ENCODE data around the gene P2RY8.
"Not testable (repeated sequence)": the region's sequence is repeated elsewhere in the genome, so short reads cannot be mapped to it uniquely, and the experiment has no call there.

P2RY8 gene

GRCh38 chrX:1444561-1445500 lies 92.2 kb downstream of the P2RY8 start:
- no peak for DNase-seq (ENCODE audit: low read depth in 1 of 2, low spot score in 1 of 2)
- in situ Hi-C loops (cut with HindIII; ENCODE audit: low pct_unique_long_range_greater_than_20kb, low sequenced_read_pairs), result no loop called here
- TF ChIP-seq JUND (IDR thresholded peaks at IDR 0.05; ENCODE audit: low read depth), result no peak

GRCh38 chrX:1443496-1444075 lies 93.4 kb downstream of the P2RY8 start:
- no peak for TF ChIP-seq JUND (IDR thresholded peaks at IDR 0.05; ENCODE audit: low read depth)
- DNase-seq (ENCODE audit: low read depth in 1 of 2, low spot score in 1 of 2), result no peak
- in situ Hi-C loops (cut with HindIII; ENCODE audit: low pct_unique_long_range_greater_than_20kb, low sequenced_read_pairs), result no loop called here

- TF ChIP-seq JUND (IDR thresholded peaks at IDR 0.05; ENCODE audit: low read depth), result no peak
- DNase-seq (ENCODE audit: low read depth in 1 of 2, low spot score in 1 of 2), result no peak
- in situ Hi-C loops (cut with HindIII; ENCODE audit: low pct_unique_long_range_greater_than_20kb, low sequenced_read_pairs), result no loop called here
Observed at GRCh38 chrX:1442724-1443367, 94.1 kb downstream of the P2RY8 start.

- in situ Hi-C loops (cut with HindIII; ENCODE audit: low pct_unique_long_range_greater_than_20kb, low sequenced_read_pairs), result no loop called here
- TF ChIP-seq JUND (IDR thresholded peaks at IDR 0.05; ENCODE audit: low read depth), result no peak
- no peak for DNase-seq (ENCODE audit: low read depth in 1 of 2, low spot score in 1 of 2)
Observed at GRCh38 chrX:1442016-1442665, 94.8 kb downstream of the P2RY8 start.

- in situ Hi-C loops (cut with HindIII; ENCODE audit: low pct_unique_long_range_greater_than_20kb, low sequenced_read_pairs), result no loop called here
- no peak for TF ChIP-seq JUND (IDR thresholded peaks at IDR 0.05; ENCODE audit: low read depth)
- DNase-seq (ENCODE audit: low read depth in 1 of 2, low spot score in 1 of 2), result no peak
Observed at GRCh38 chrX:1440506-1440905, 96.5 kb downstream of the P2RY8 start.

GRCh38 chrX:1435241-1435895 lies 101.6 kb downstream of the P2RY8 start:
- DNase-seq (ENCODE audit: low read depth in 1 of 2, low spot score in 1 of 2), result no peak
- TF ChIP-seq JUND (IDR thresholded peaks at IDR 0.05; ENCODE audit: low read depth), result no peak
- in situ Hi-C loops (cut with HindIII; ENCODE audit: low pct_unique_long_range_greater_than_20kb, low sequenced_read_pairs), result no loop called here

- in situ Hi-C loops (cut with HindIII; ENCODE audit: low pct_unique_long_range_greater_than_20kb, low sequenced_read_pairs), result no loop called here
- no peak for DNase-seq (ENCODE audit: low read depth in 1 of 2, low spot score in 1 of 2)
- no peak for TF ChIP-seq JUND (IDR thresholded peaks at IDR 0.05; ENCODE audit: low read depth)
Observed at GRCh38 chrX:1434871-1435240, 102.1 kb downstream of the P2RY8 start.

GRCh38 chrX:1433646-1434357 lies 103.2 kb downstream of the P2RY8 start:
- no peak for DNase-seq (ENCODE audit: low read depth in 1 of 2, low spot score in 1 of 2)
- TF ChIP-seq JUND (IDR thresholded peaks at IDR 0.05; ENCODE audit: low read depth), result no peak
- in situ Hi-C loops (cut with HindIII; ENCODE audit: low pct_unique_long_range_greater_than_20kb, low sequenced_read_pairs), result no loop called here

- TF ChIP-seq JUND (IDR thresholded peaks at IDR 0.05; ENCODE audit: low read depth), result no peak
- no peak for DNase-seq (ENCODE audit: low read depth in 1 of 2, low spot score in 1 of 2)
- in situ Hi-C loops (cut with HindIII; ENCODE audit: low pct_unique_long_range_greater_than_20kb, low sequenced_read_pairs), result no loop called here
Observed at GRCh38 chrX:1430451-1430850, 106.5 kb downstream of the P2RY8 start.

- DNase-seq (ENCODE audit: low read depth in 1 of 2, low spot score in 1 of 2), result no peak
- in situ Hi-C loops (cut with HindIII; ENCODE audit: low pct_unique_long_range_greater_than_20kb, low sequenced_read_pairs), result no loop called here
- TF ChIP-seq JUND (IDR thresholded peaks at IDR 0.05; ENCODE audit: low read depth), result no peak
Observed at GRCh38 chrX:1427756-1428155, 109.2 kb downstream of the P2RY8 start.

- DNase-seq (ENCODE audit: low read depth in 1 of 2, low spot score in 1 of 2); in situ Hi-C loops (cut with HindIII; ENCODE audit: low pct_unique_long_range_greater_than_20kb, low sequenced_read_pairs): not testable (repeated sequence)
Observed at GRCh38 chrX:1426321-1426720, 110.7 kb downstream of the P2RY8 start.

- in situ Hi-C loops (cut with HindIII; ENCODE audit: low pct_unique_long_range_greater_than_20kb, low sequenced_read_pairs), result no loop called here
- DNase-seq (ENCODE audit: low read depth in 1 of 2, low spot score in 1 of 2), result no peak
- TF ChIP-seq JUND (IDR thresholded peaks at IDR 0.05; ENCODE audit: low read depth), result no peak
Observed at GRCh38 chrX:1425381-1425780, 111.6 kb downstream of the P2RY8 start.
